Spinal cord (tissue), 10 donors: Measurements from ENCODE around the gene FOXP1. TPM values are rescaled to one million over a fixed set of nuclear protein-coding genes. Genes with fewer than 3 reads are reported as not detected.

ENCODE experiments used
- DNase-seq, 6 donors: peaks; one replicate each; pipeline versions ENCODE4 v3.0.0 to v3.0.0-alpha.2; 2013 to 2015; ENCODE audit warnings: low spot score in 6 of 6, low read depth in 4 of 6
- H3K27ac ChIP-seq: one replicate; pipeline ENCODE4 v1.5.1; 2013; ENCODE audit warnings: low read depth, low read length, control low read depth
- H3K27me3 ChIP-seq: one replicate; pipeline ENCODE4 v1.6.1; 2013; ENCODE audit warnings: low read length; ENCODE audit not compliant: control insufficient read depth, insufficient read depth
- H3K36me3 ChIP-seq: one replicate; pipeline ENCODE4 v1.6.1; 2013; ENCODE audit warnings: low read length; ENCODE audit not compliant: control insufficient read depth, insufficient read depth
- H3K4me1 ChIP-seq: one replicate; pipeline ENCODE4 v1.6.1; 2013; ENCODE audit warnings: low read length; ENCODE audit not compliant: control insufficient read depth, insufficient read depth
- H3K4me3 ChIP-seq: one replicate; pipeline ENCODE4 v1.5.1; 2013; ENCODE audit warnings: low read depth, low read length, control low read depth
- H3K9me3 ChIP-seq: one replicate; pipeline ENCODE4 v1.6.1; 2013; ENCODE audit warnings: low read length; ENCODE audit not compliant: control insufficient read depth, insufficient read depth
- WGBS: methylation state at CpG from one replicate; pipeline ENCODE4 v1.1.5; 2013; ENCODE audit warnings: missing lambda C conversion rate; ENCODE audit not compliant: insufficient coverage; 5-methylcytosine and 5-hydroxymethylcytosine counted together
- polyA plus RNA-seq, 2 donors: library from polyadenylated mRNA; unstranded; fragments of 120-200 nt; gene quantifications; one replicate each; pipeline ENCODE4 v1.2.1, GENCODE V29; 2013; ENCODE audit not compliant: insufficient read length in 2 of 2
- total RNA-seq, 2 donors: library from RNA; depleted of rRNA in 1 of 2; stranded (reverse); fragments of 120-200 nt in 1 of 2; fragments of >200 nt in 1 of 2; gene quantifications; one replicate each; pipeline versions ENCODE4 v1.2.3 to v1.2.4, GENCODE V29; 2013 to 2014
- donor health status: healthy.

The FOXP1 gene
- total and polyA plus RNA-seq, 4 donors: 27.4 to 118 (median 66.1) TPM

DNA sequence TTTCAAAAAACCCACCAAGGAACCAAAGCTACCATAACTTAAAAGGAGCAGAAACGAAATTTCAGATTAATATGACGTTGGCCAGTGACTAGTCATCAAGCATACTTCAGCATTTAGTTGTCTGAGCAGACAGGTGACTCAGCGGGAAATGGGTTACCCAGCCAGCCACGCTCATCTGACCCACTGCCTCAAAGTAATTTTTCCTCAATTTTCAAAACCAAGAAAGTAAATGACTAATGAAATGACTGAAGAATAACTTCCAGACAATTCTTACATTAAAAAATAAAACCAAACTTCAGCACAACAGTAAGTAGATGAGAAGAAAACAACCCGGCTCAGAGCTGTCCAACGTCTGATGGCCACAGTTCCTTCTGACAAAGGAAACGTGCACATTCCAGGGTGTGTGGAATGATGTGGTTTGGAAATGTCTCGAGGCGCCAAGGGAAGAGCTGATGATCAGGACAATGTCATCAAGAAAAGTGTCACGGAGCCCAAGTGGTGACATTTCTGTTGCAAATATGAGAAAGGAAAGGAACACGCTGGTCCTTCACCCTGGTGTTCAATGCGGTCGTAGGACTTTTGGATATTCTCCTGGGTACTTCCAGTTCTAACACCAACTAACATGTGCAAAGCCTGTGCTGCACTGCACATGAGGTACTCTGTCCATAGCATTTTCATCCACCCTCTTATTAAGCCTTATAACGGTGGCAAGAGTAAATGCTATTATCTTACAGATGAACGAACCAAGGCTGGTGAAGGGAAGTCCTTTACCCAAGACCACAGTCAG is 79.1 kb downstream of the FOXP1 start:
- Histone ChIP-seq H3K27me3 (peaks cover 2% of the 10 kb centered on the region), H3K4me3 (no peak overlapping the region), H3K27ac (no peak overlapping the region), H3K4me1 (peaks cover 3% of the 10 kb centered on the region), H3K9me3 (no peaks in the 10 kb centered on the region), H3K36me3 (no peaks in the 10 kb centered on the region)
- 98% methylated on average over 10 of the region's 15 CpGs for WGBS
- no peak for DNase-seq

DNA sequence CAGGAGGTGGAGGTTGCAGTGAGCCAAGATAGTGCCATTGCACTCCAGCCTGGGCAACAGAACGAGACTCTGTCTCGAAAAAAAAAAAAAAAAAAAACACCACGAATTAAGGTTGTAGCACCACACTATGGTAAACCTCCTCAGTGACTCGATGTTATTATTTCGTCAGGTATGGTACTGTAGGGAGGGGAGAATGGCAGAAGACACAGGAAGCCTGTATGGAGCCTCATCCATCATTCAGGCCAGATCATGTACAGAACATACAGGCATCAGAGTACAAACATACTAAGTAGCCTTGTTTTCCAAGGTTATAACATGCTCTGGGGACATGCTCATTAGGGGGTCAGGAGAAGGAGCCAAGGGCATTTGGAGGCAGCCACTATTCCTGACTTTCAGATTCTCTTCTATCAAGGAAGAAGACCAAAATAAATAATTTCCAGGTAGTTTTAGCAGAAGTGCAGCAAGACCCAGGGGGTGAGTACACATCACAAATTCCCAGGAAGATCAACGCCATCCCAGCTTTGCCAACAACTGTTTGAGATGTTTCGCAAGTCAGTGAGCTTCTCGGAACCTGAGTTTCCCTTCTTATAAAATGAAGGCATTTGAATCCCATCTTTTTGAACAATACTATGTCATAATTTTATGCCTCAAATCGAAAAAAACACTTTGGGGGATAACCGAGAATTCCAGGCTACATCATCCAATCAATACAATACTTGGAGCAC is 79.8 kb downstream of the FOXP1 start:
- no peak overlapping the region for H3K27ac ChIP-seq
- no peaks in the 10 kb centered on the region for H3K9me3 ChIP-seq
- peaks cover 3% of the 10 kb centered on the region for H3K4me1 ChIP-seq
- no peak for DNase-seq
- no peaks in the 10 kb centered on the region for H3K36me3 ChIP-seq
- H3K27me3 ChIP-seq: peaks cover 2% of the 10 kb centered on the region
- H3K4me3 ChIP-seq: no peak overlapping the region
- WGBS: 100% methylated on average over 5 of the region's 10 CpGs

DNA sequence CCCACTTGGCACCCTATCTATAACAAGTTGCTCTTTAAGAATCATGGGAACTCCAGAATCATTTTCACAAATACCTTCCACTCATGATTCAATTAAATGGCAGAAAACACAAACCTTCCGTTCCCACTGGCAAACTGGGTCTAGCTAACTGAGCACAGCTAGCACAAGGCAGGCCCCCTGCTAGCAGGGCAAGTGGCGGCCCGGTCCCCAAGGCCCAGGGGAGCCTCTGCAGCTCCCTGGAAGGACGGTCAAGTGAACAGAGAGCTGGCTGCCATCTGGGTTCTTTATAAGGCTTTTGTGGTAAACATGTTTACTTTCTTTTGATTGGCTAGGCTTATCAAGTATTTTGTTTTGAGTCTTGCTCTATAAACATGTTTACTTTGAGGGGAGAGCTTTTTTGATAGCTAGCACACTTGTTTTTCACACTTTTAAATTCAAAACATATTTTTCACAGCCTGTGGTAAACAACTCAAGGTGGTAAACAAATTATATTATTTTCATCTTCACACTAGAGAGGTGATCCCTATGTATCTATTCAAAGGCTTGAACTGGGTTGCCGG is 81.4 kb downstream of the FOXP1 start:
- peaks cover 17% of the 10 kb centered on the region for H3K4me1 ChIP-seq

DNA sequence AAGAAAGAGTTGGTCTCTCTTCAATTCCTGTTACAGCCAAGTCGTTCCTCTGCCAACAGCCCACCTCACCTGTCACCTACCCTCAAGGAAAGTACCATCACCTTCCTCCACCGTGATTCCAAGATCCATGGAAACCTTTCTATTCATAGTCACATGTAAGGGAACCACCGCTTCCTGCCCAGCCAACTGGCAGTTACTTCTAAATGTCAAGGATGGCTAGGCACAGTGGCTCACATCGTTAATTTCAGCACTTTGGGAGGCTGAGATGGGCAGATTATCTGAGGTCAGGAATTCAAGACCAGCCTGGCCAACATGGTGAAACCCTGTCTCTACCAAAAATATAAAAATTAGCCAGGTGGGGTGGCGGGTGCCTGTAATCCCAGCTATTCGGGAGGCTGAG is 82.8 kb downstream of the FOXP1 start:
- no peaks in the 10 kb centered on the region for H3K27me3 ChIP-seq
- H3K4me1 ChIP-seq: peaks cover 14% of the 10 kb centered on the region
- no peak for DNase-seq
- no peak overlapping the region for H3K27ac ChIP-seq
- 100% methylated on average over 2 of the region's 6 CpGs for whole genome bisulfite sequencing
- H3K9me3 ChIP-seq: no peaks in the 10 kb centered on the region
- no peaks in the 10 kb centered on the region for H3K36me3 ChIP-seq
- H3K4me3 ChIP-seq: no peak overlapping the region

More for the DNA sequence above, 81.4 kb downstream of the FOXP1 start:
- Histone ChIP-seq H3K4me3 (no peak overlapping the region), H3K9me3 (no peaks in the 10 kb centered on the region), H3K27ac (no peak overlapping the region), H3K27me3 (peaks cover 2% of the 10 kb centered on the region), H3K36me3 (no peaks in the 10 kb centered on the region)
- 78% methylated on average over 4 of the region's 5 CpGs for WGBS
- DNase-seq: no peak

DNA sequence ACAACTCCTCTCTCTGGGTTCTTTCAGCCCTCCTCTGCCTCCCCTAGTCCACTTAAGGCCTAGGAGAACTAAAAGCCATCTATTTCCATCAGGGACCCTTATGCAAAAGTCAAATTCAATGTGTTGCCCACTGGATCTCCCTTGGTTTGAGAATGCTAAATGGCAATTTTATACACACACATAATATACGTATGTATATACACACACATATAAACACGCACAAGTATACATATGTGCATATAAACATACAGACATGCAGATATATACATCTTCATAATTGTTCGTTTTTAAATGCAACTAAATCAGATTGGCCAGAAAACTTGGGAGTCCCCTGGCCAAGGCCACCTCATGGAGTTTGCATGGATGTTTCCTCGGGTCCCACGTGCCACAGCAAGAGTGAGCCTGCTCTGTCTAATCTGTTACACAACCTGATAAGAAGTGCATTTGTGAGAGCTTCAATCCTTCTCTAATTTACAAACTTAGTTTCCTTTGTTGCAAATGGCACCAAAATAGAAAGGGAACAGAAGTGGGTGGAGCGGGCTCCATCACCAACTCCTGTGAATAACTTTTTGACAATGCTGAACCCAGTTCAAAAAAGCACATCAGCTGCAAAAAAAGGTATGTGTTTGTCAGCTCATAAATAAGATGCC is 84.2 kb downstream of the FOXP1 start:
- Histone ChIP-seq H3K4me1 (peaks cover 14% of the 10 kb centered on the region), H3K27ac (no peak overlapping the region), H3K4me3 (no peak overlapping the region), H3K36me3 (no peaks in the 10 kb centered on the region), H3K9me3 (no peaks in the 10 kb centered on the region), H3K27me3 (no peaks in the 10 kb centered on the region)
- DNase-seq: no peak
- 100% methylated on average over 3 of the region's 6 CpGs for WGBS

DNA sequence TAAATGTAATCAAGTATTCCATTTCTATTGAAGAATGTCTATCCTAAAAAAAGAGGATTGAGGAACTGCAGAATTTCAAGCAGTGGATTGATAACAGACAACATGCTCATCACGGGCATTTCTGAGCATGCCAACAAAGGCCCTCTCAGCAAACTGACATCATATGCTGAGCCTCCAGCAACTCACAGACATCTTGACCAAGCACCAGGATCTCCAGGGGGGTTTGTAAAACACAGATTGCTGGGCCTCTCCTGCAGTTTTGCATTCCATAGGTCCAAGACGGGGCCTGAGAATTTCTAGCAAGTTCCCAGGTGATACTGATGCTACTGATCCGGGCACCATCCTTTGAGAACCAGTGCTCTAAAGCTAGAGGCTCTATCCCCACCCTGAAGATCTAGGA is 85.0 kb downstream of the FOXP1 start:
- H3K4me3 ChIP-seq: no peak overlapping the region
- H3K4me1 ChIP-seq: peaks cover 14% of the 10 kb centered on the region
- peak in 1 of 6 donors; percentile 12 for DNase-seq
- H3K27me3 ChIP-seq: no peaks in the 10 kb centered on the region
- H3K27ac ChIP-seq: no peak overlapping the region
- H3K9me3 ChIP-seq: no peaks in the 10 kb centered on the region
- H3K36me3 ChIP-seq: no peaks in the 10 kb centered on the region
- 77% methylated on average over 3 of the region's 3 CpGs for WGBS

DNA sequence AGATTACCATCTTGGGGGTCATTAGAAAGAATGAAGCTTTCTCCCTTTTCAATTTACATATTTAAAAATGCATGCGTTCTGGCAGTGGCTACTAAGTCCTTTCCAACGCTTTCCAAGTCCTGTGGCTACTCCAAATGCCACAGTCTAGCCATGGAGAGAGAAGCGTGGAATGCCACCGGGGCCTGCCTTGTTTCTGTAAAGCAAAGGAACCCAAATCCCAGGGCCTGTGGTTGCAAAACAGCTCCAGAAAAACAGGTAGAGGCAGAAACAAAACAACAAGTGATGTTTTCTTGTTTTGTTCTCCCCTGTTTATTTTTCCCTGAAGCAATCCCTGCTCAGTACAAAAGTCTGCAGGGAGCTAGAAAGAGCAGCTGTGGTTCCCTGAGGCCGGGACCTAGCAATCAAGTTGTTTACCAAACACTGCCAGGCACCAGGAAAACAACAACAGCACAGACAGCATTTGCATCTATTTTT is 85.5 kb downstream of the FOXP1 start:
- no peak overlapping the region for H3K27ac ChIP-seq
- H3K27me3 ChIP-seq: no peaks in the 10 kb centered on the region
- H3K9me3 ChIP-seq: no peaks in the 10 kb centered on the region
- no peak overlapping the region for H3K4me3 ChIP-seq
- H3K4me1 ChIP-seq: peaks cover 14% of the 10 kb centered on the region
- 34% methylated on average over 4 of the region's 5 CpGs for WGBS
- peak in 3 of 6 donors; percentile 28 to 80 (median 43) for DNase-seq
- H3K36me3 ChIP-seq: no peaks in the 10 kb centered on the region

DNA sequence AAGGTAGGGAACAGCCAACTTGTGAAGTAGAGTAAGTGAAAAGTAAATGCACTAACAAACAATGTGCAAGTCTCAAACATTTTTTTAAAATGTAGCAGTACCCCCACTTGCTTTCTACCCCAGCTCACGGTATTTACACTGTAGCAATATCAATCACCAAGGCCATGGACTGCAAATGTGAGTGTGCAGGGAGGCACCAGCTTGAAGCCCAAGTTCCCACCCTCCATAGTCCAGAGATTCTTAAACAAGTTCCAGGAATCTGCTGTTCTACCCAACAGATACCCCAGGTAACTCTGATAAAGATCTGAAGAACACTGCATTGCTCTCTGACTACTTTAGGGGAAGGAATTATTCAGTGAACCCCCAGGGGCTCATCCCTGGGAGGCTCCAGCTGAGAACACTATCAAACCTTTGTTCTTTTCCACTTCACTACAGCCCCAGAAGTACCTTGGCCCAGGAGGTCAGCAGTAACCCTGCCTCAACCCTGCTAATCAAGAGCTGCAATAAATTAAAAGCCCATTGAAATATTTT is 86.1 kb downstream of the FOXP1 start:
- no peaks in the 10 kb centered on the region for H3K9me3 ChIP-seq
- no peak overlapping the region for H3K4me3 ChIP-seq
- H3K27ac ChIP-seq: no peak overlapping the region
- no peaks in the 10 kb centered on the region for H3K36me3 ChIP-seq
- no peaks in the 10 kb centered on the region for H3K27me3 ChIP-seq
- WGBS: 17% methylated on average over 1 of the region's 1 CpG
- no peak for DNase-seq
- peaks cover 14% of the 10 kb centered on the region for H3K4me1 ChIP-seq

DNA sequence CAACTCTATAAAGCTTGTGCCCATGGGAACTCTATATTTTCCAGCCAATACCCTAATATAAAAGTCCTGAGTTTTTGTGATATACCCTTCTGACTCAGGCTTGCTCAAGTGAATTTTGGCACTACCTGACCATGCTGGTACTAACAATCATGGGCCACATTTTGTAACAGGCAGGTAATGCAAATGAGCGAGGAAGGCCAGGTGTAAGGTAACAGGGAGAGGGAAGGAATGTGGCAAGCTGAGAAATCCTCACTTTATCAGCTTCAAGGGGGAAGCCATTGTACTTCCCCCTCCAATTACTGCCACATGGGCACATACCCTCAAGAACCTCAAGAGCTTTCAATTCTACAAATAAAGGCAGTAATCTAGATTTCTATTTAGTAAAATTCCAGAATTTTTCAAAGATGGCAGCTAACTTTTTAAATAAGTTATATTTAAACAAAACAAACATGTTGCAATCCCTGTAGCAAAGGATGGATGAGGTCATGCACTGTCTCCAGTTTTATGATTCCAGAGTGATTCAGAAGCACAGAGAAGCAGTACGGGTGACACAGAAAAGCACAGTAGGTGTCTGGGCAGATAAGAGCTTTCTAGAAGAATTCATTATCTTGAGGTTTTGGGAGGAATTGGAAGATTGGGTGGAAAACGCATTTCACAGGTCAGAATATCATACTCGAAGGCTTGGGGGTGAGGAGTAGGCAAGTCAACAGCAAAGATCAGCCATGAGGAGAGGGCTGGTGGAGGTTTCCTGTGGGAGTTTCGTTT is 87.6 kb downstream of the FOXP1 start:
- Histone ChIP-seq H3K27me3 (no peaks in the 10 kb centered on the region), H3K4me1 (peaks cover 14% of the 10 kb centered on the region), H3K9me3 (no peaks in the 10 kb centered on the region), H3K4me3 (no peak overlapping the region), H3K27ac (no peak overlapping the region), H3K36me3 (no peaks in the 10 kb centered on the region)
- WGBS: 70% methylated on average over 4 of the region's 5 CpGs
- no peak for DNase-seq
